Lower leg skin (tissue), 4 donors: ENCODE measurements around the gene PPP2R2B. TPM values are rescaled to one million over a fixed set of nuclear protein-coding genes. Genes with fewer than 3 reads are reported as not detected.

Experiments used
- DNase-seq, 2 donors: peaks; one replicate each; pipeline ENCODE4 v3.0.0-alpha.2; 2019; ENCODE audit warnings: low spot score in 2 of 2
- H3K4me3 ChIP-seq: fragments of 200-600 bp; sonication (generic); 2 replicates; pipeline ENCODE4 v1.5.1; 2017; ENCODE audit warnings: mild to moderate bottlenecking, low read depth; ENCODE audit not compliant: poor library complexity, severe bottlenecking
- POLR2A ChIP-seq, 2 donors: fragments of 450-650 bp; IDR thresholded peaks; one replicate each; pipeline ENCODE4 v1.6.1; 2016 to 2017; ENCODE audit warnings: antibody characterized with exemption in 2 of 2, mild to moderate bottlenecking in 1 of 2, moderate library complexity in 1 of 2
- WGBS, 2 donors: methylation state at CpG; one replicate each; pipeline ENCODE4 v1.1.5; 2018; 5-methylcytosine and 5-hydroxymethylcytosine counted together
- intact Hi-C: fragments of 100-400 bp; cut with DNase I; formaldehyde crosslinking; loops from one replicate; pipeline ENCODE4 v1.15.0; 2023; ENCODE audit warnings: low total_unique reads
- total RNA-seq, 4 donors: library from RNA; depleted of rRNA; stranded (reverse); fragments of >200 nt; gene quantifications; one replicate each; pipeline ENCODE4 v1.1.0, GENCODE V29; 2016
- TF ChIP-seq, protein P1 (sequence below), 3 donors: fragments of 450-650 bp; IDR thresholded peaks; one replicate each; pipeline ENCODE4 v1.5.1; 2016; ENCODE audit warnings: antibody characterized with exemption in 3 of 3, mild to moderate bottlenecking in 3 of 3, moderate library complexity in 2 of 3

PPP2R2B gene
- total RNA-seq, 4 donors from 2014 or later: 3.7 to 8.4 (median 4.5) TPM

DNA sequence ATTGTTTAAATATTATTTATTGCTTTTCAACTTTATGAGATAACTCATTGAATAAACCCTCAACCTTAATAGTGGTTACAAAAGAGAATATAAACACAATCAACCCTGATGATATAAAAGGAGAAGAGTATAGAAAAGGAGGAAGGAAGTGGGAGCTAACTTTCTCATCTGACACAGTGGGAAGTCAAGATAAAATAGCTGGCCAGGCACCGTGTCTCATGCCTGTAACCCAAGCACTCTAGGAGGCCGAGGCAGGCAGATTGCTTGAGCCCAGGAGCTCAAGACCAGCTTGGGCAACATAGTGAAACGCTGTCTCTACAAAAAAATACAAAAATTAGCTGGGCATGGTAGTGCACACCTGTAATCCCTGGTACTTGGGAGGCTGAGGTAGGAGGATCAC is 93.5 kb downstream of the PPP2R2B start:
- H3K4me3 ChIP-seq: no peak overlapping the region
- intact Hi-C loops: no loop called here
- DNase-seq: no peak
- TF ChIP-seq, protein P1, sequence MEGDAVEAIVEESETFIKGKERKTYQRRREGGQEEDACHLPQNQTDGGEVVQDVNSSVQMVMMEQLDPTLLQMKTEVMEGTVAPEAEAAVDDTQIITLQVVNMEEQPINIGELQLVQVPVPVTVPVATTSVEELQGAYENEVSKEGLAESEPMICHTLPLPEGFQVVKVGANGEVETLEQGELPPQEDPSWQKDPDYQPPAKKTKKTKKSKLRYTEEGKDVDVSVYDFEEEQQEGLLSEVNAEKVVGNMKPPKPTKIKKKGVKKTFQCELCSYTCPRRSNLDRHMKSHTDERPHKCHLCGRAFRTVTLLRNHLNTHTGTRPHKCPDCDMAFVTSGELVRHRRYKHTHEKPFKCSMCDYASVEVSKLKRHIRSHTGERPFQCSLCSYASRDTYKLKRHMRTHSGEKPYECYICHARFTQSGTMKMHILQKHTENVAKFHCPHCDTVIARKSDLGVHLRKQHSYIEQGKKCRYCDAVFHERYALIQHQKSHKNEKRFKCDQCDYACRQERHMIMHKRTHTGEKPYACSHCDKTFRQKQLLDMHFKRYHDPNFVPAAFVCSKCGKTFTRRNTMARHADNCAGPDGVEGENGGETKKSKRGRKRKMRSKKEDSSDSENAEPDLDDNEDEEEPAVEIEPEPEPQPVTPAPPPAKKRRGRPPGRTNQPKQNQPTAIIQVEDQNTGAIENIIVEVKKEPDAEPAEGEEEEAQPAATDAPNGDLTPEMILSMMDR (IDR thresholded peaks at IDR 0.05): no peak
- no peak for TF ChIP-seq POLR2A (IDR thresholded peaks at IDR 0.05)
- WGBS, 2 donors: 58 to 67% methylated on average over 3 of the region's 3 CpGs

DNA sequence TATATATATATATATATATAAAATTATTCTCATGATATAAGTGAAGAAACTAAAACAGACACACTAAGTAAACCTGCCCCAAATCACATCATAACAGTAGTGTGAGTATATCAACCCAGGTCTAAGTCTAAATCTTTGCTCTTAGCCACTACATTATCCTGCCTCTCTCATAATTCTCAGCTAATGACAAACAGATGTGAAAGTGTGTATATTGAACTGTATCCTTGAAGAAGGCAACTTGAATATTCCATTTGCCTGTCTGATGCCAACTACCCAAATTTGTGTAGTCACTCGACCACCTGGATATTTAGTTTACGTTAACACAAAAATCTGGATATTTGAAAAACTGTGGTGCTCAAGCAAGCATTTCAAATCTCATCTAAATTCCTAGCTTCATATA is 97.4 kb downstream of the PPP2R2B start:
- no peak for DNase-seq
- intact Hi-C loops: no loop called here
- TF ChIP-seq POLR2A (IDR thresholded peaks at IDR 0.05): no peak
- TF ChIP-seq, protein P1 (IDR thresholded peaks at IDR 0.05): no peak
- WGBS, 2 donors: 62 to 83% methylated on average over 2 of the region's 2 CpGs
- no peak overlapping the region for H3K4me3 ChIP-seq

DNA sequence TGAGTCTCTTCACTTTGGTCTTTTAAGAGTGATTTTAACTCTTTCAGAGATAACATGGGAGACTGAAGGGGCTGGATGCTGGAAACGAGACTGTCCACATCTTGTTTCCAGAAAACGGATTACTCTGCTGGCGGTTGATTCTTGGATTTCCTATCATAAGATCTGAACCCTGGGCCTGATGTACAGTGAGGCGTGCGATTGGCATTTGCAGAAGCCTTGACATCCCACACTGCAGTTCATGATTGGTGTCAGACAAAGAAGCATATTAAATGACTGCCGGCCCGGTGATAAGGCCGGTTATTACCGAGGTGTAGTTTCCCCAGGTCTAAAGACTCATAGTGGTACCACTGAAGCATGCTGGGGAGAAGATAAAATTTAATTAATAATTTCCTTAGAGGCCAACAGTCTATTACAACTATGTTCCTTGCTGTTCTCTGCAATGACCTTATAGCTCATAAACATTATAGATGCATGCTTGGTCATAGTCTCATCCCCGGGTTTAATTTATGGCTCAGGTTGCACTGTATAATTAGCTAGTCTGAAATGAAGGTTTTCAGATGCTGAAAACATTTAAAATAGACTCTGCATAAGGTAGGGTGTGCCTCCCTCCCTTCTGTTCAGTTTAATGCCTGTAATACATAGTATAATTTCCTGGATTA is 99.2 kb downstream of the PPP2R2B start:
- no peak for DNase-seq
- intact Hi-C loops: no loop called here
- WGBS, 2 donors: 89 to 92% methylated on average over 10 of the region's 10 CpGs
- TF ChIP-seq, protein P1 (IDR thresholded peaks at IDR 0.05): no peak
- TF ChIP-seq POLR2A (IDR thresholded peaks at IDR 0.05): no peak
- no peak overlapping the region for H3K4me3 ChIP-seq

DNA sequence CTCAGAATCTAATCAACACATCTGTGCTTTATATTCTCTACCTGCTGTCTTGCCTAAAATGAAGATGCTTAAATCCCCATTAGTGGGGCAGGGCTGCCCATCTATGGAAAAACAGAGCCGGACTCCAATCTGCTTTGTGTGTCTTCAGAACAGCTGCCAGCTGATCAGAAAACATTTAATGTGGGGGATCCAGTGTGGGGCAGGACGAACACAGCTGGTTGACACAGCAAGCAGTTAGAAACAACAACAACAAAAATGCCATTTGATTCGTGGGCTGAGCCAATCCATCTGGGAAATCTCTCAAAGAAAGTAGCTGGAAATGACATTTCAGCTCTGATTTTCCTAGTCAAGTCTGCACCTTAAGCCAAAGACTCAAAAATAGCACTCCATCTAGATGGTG is 99.8 kb downstream of the PPP2R2B start:
- DNase-seq: no peak
- intact Hi-C loops: no loop called here
- TF ChIP-seq POLR2A (IDR thresholded peaks at IDR 0.05): no peak
- TF ChIP-seq, protein P1 (IDR thresholded peaks at IDR 0.05): no peak
- H3K4me3 ChIP-seq: no peak overlapping the region
- WGBS, 2 donors: 56 to 74% methylated on average over 3 of the region's 3 CpGs

DNA sequence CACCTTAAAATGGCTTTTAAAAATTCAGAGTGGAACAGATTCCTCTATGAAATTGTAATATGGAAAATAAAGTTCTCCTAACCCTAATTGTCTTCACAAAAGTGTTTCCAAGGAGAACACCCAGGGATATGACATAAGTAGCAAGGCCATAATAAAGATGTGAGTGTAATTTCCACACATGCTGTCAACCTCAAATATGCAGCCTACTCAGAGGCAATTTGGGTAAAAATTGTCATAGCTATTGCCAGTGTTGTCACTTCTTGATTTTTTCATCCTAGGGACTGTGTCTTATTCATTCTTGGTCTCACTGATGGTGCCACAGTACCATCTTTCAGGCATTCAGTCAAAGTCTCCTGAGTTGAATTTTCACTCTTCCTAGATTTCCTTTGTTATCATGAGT is 100.3 kb downstream of the PPP2R2B start:
- intact Hi-C loops: no loop called here
- no peak for TF ChIP-seq POLR2A (IDR thresholded peaks at IDR 0.05)
- TF ChIP-seq, protein P1 (IDR thresholded peaks at IDR 0.05): no peak
- no peak overlapping the region for H3K4me3 ChIP-seq
- DNase-seq: no peak

DNA sequence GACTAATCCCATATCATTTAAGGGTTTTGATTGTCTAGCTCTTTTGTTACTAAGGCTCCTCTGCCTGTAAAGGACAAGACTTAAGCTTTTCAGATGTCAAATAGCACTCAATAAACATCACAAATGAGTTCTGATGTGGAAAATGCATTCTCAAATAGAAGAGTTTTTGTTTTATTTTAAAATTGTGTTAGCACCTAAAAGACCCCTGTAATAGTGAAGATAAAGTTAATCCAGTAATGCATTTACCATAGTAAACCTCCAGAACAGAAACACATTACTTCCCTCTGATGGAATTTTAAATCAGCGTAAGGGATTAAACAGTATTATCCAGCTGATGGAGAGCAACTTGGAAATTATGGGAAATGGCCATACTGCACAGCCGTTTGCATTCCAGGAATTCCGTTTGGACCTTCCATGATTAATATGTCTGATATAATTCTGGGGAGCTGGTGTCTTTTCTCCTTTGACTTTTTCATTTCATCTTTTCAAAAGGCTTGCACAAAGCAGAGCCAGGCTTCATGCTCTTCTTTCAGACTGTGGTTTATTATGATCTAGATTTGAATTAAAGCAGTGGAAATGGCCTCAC is 105.6 kb downstream of the PPP2R2B start:
- DNase-seq: no peak
- intact Hi-C loops: no loop called here
- no peak overlapping the region for H3K4me3 ChIP-seq
- no peak for TF ChIP-seq POLR2A (IDR thresholded peaks at IDR 0.05)
- TF ChIP-seq, protein P1 (IDR thresholded peaks at IDR 0.05): no peak
- WGBS, 2 donors: 79 to 83% methylated on average over 3 of the region's 3 CpGs
